Measurements from ENCODE around the gene CCN5. TPM values are rescaled to one million over a fixed set of nuclear protein-coding genes. Genes with fewer than 3 reads are reported as not detected.

CCN5 gene
- polyA plus RNA-seq, 1 donor: 0.28 TPM

DNA sequence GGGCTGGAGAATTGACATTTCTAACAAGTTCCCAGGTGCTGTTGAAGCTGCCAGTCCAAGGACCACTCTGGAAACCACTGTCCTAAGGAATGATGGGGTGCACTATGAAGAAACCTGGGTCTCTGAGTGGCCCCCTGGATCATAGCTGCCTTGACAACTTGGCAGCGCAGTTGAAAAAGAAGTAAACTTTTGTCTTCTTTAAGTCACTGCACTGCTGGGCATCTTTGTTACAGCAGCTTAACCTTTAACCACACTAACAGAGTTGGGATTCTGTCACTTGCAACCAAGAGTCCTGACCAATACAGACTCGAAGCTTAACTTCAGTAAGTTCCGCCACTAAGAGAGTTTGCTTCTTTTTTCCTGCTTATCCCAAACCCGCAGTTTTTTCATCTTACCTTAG lies 21.9 kb downstream of the CCN5 start:
- no peak for DNase-seq

GRCh38 chr20:44738813-44739477 lies 23.8 kb downstream of the CCN5 start:
- DNase-seq: peak; percentile 51

- DNase-seq: no peak
Measured at GRCh38 chr20:44739942-44740341, 24.8 kb downstream of the CCN5 start.

- no peak for DNase-seq
Measured at GRCh38 chr20:44742304-44743079, 27.3 kb downstream of the CCN5 start.

GRCh38 chr20:44743080-44743701 lies 28.0 kb downstream of the CCN5 start:
- DNase-seq: no peak

DNA sequence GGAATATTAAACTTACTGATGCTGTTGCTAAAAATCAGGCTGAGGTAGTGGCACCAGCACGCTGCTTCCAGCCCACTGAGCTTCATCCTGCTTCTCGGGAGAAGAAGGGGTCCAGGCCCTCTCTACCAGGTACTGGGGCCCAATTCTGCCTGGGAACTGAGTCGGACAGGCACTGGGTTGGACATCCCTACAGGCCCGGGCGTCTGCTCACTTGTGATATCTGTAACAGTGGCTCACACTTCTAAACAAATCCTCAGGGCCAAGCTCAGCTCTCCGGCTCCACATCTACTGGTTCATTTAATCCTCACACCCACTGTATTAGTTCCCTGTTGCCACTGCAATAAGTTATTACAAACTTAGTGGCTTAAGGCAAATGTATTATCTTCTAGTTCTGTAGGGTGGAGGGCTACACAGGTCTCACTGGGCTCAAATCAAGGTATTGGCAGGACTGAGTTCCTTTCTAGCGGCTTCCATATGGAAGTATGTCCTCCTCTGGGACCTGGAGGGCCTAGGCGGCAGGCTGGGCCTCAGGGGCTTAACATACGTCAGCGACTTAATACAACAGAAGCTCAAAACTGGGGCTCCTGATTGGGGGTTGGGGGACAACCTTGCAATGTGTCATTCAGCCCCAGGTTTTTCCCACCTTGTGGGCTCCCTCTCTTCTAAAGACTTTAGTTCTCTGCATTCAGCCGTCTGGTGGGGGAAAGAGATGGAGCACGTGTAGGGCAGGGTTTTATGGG lies 28.9 kb downstream of the CCN5 start:
- no peak for DNase-seq

- no peak for DNase-seq
Measured at GRCh38 chr20:44745122-44745597, 30.0 kb downstream of the CCN5 start.

GRCh38 chr20:44745598-44746366 lies 30.6 kb downstream of the CCN5 start, which contains the start of gene KCNK15:
KCNK15 (plus strand) TSS chr20:44745865; CDS start chr20:44745911, 46 bp downstream.
- DNase-seq: peak; percentile 22

- DNase-seq: no peak
Measured at GRCh38 chr20:44746367-44747165, 31.4 kb downstream of the CCN5 start.

- DNase-seq: peak; percentile 74
Measured at GRCh38 chr20:44747166-44748004, 32.2 kb downstream of the CCN5 start.

GRCh38 chr20:44748005-44748370 lies 32.8 kb downstream of the CCN5 start:
- DNase-seq: peak; percentile 19

- no peak for DNase-seq
Measured at GRCh38 chr20:44750081-44750805, 35.1 kb downstream of the CCN5 start.

DNA sequence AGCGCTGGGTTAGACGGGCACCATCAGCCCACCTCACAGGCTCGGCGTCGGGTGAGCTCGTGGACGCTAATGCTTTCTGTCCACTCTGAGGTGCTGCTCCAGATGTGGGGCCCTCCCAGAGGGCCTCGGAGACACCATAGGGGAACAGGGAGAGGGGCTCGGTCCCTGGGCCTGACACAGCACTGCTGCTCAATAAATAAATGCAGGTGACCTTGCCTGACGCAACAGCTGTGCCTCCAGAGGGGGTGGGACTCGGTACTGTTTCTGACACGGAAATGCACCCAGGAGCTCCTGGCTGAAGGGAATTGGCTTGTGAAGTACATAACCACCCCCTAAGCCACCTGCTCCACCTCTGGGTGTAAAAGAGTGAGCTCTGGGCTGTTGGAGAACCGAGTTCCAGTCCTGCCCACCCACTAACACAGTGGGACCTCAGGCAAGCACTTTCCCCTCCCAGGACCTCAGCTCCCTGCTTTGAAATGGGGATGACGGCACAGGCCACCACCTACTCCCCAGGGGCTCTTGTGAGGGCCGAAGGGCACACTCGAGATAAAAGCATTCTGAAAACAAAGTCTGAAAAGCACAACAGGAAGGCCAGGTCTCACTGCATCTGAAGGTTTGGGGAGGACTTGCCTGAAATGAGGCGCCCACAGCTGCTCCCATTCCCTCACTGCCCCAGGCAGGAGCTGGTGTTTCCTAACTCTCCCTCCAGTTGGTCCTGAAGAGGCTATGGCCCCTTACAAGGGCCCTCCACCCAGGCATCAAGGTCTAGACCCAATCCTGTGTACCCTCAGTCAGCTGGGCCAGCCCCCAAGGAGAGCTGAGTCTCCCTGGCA lies 37.1 kb downstream of the CCN5 start:
- DNase-seq: no peak

- no peak for DNase-seq
Measured at GRCh38 chr20:44754554-44754953, 39.4 kb downstream of the CCN5 start.

- DNase-seq: no peak
Measured at GRCh38 chr20:44756011-44756688, 41.0 kb downstream of the CCN5 start.

DNA sequence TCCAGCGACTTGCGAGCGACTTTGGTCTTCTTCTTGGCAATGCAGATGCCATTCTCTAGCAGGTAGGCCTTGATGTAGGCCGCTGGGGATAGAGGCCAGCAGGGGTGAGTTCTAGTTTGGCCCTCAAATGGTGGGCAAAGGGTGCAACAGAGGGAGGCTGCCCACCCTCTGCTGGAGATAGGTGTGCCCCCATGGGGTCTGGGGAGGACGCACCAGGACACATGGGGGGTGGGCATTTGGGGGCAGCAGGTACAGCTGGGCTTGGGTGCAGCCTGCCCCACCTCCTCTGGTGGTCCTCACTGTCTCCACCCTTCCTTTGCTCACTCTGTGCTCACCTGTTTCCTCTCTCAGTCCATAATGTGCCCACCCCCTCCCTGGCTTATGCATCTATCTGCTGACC lies 41.8 kb downstream of the CCN5 start:
- no peak for DNase-seq
